Thyroid gland (tissue), 4 donors: ENCODE measurements around the gene CYP1A2. TPM values are rescaled to one million over a fixed set of nuclear protein-coding genes. Genes with fewer than 3 reads are reported as not detected.
A peak's percentile ranks its signal among the peaks of the same experiment; 100 is the strongest.

Experiments
- DNase-seq, 2 donors: peaks; one replicate each; pipeline ENCODE4 v3.0.0-alpha.2; 2019
- H3K27ac ChIP-seq, 3 donors: fragments of 200-600 bp; sonication (generic); 1 replicate in 2 of 3; 2 replicates in 1 of 3; pipeline ENCODE4 v1.5.1; 2016 to 2019; ENCODE audit warnings: mild to moderate bottlenecking in 1 of 3, moderate library complexity in 1 of 3
- H3K27me3 ChIP-seq: fragments of 200-600 bp; sonication (generic); one replicate; pipeline ENCODE4 v1.5.1; 2019
- H3K36me3 ChIP-seq, 2 donors: fragments of 200-600 bp; sonication (generic); one replicate each; pipeline ENCODE4 v1.5.1; 2016 to 2019
- H3K4me1 ChIP-seq, 2 donors: fragments of 200-600 bp; sonication (generic); one replicate each; pipeline ENCODE4 v1.5.1; 2017 to 2019
- H3K4me3 ChIP-seq, 3 donors: fragments of 200-600 bp; sonication (generic); replicated peaks in 1 of 3; 1 replicate in 2 of 3; 2 replicates in 1 of 3; pipeline ENCODE4 v1.5.1; 2016; ENCODE audit warnings: mild to moderate bottlenecking in 1 of 3
- H3K9me3 ChIP-seq: fragments of 200-600 bp; sonication (generic); one replicate; pipeline ENCODE4 v1.5.1; 2017
- CTCF ChIP-seq, 6 experiments: fragments of 200-600 bp in 3 of 6; fragments of 450-650 bp in 3 of 6; sonication (generic) in 3 of 6; IDR thresholded peaks; one replicate each; pipeline ENCODE4 v1.5.1; 2016 to 2019; ENCODE audit warnings: antibody characterized with exemption in 6 of 6, mild to moderate bottlenecking in 2 of 6, inconsistent platforms in 1 of 6, moderate library complexity in 1 of 6
- POLR2A ChIP-seq, 2 donors: fragments of 450-650 bp; IDR thresholded peaks; one replicate each; pipeline ENCODE4 v1.6.1; 2017; ENCODE audit warnings: antibody characterized with exemption in 2 of 2, mild to moderate bottlenecking in 2 of 2, moderate library complexity in 1 of 2
- WGBS, 2 donors: methylation state at CpG; one replicate each; pipeline ENCODE4 v1.1.5; 2017; 5-methylcytosine and 5-hydroxymethylcytosine counted together
- intact Hi-C: fragments of 100-400 bp; cut with DNase I; formaldehyde crosslinking; loops from one replicate; pipeline ENCODE4 v1.15.1; 2023
- total RNA-seq, 4 donors: library from RNA; depleted of rRNA; stranded (reverse); fragments of >200 nt; gene quantifications; one replicate each; pipeline ENCODE4 v1.2.3, GENCODE V29; 2016

Gene CYP1A2
- total RNA-seq, 4 donors from 2014 or later, result 1.3 to 9.9 (median 2.9) TPM

GRCh38 chr15:74798388-74799254, 50.0 kb downstream of the CYP1A2 start:
- WGBS, 2 donors, result 85 to 90% methylated on average over 21 to 23 of the region's 25 CpGs
- no peak overlapping the region for H3K4me3 ChIP-seq
- H3K27me3 ChIP-seq, result no peaks in the 10 kb centered on the region
- intact Hi-C loops, result no loop called here
- no peaks in the 10 kb centered on the region for H3K9me3 ChIP-seq
- no peak for DNase-seq
- H3K4me1 ChIP-seq, result no peaks in the 10 kb centered on the region
- H3K36me3 ChIP-seq, result peaks cover 13 to 19% of the 10 kb centered on the region in 2 donors
- TF ChIP-seq POLR2A (IDR thresholded peaks at IDR 0.05), result no peak
- no peak for TF ChIP-seq CTCF (IDR thresholded peaks at IDR 0.05)
- H3K27ac ChIP-seq, result no peak overlapping the region

DNA sequence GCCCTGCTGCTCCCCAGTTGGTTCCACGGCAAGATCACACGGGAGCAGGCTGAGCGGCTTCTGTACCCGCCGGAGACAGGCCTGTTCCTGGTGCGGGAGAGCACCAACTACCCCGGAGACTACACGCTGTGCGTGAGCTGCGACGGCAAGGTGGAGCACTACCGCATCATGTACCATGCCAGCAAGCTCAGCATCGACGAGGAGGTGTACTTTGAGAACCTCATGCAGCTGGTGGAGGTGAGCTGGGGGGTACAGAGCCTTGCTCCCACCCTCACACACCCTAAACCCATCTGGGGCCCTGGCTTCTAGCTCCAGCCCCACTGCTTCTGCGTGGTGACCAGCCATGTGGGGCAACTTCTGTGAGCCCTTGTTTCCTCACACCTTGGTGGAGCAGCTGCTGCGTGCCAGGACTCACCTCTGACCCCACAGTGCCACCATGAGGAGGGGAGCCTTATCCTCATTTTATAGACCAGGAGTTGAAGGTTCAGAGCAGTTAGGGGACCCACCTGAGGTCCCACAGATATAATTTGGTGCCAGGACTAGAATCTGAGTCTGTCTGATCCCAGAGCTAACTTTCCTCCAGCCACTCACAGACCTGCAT, 50.7 kb downstream of the CYP1A2 start:
- WGBS, 2 donors, result 86 to 91% methylated on average over 15 to 16 of the region's 16 CpGs
- peaks cover 13 to 19% of the 10 kb centered on the region in 2 donors for H3K36me3 ChIP-seq
- DNase-seq, result no peak
- no peaks in the 10 kb centered on the region for H3K27me3 ChIP-seq
- TF ChIP-seq POLR2A (IDR thresholded peaks at IDR 0.05) (no peak), CTCF (IDR thresholded peaks at IDR 0.05) (no peak)
- no peaks in the 10 kb centered on the region for H3K4me1 ChIP-seq
- no peak overlapping the region for H3K4me3 ChIP-seq
- intact Hi-C loops, result no loop called here
- H3K27ac ChIP-seq, result no peak overlapping the region
- no peaks in the 10 kb centered on the region for H3K9me3 ChIP-seq

DNA sequence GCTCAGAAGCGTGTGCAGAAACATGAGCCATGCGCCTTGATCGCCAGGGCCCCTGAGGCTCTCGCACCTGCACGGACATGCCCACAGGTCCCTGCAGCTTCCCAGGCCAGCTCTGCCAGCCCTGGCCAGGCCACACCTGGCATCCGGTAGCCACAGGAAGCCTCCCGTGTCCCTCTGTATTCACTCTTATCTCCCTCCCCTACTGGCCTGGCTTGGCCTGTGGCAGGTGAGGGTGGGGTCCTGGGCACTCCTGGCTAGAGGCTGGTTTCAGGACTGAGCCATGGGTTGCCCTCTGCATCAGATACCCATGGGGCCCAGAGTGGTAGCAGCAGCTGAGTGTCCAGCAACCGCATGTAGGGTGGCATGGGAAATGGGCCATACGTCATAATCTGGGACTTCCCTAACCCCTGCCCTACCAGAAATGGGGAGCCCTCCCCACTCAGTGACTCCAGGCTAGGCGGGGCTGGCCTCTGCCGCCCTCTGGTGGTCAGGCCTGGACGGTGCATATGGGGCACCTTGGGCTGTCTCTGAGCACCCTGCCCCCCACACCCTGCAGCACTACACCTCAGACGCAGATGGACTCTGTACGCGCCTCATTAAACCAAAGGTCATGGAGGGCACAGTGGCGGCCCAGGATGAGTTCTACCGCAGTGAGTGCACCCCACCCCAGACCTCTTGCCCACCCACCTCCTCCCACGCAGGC, 51.4 kb downstream of the CYP1A2 start:
- Histone ChIP-seq H3K9me3 (no peaks in the 10 kb centered on the region), H3K27ac (no peak overlapping the region), H3K4me3 (no peak overlapping the region), H3K4me1 (no peaks in the 10 kb centered on the region), H3K27me3 (no peaks in the 10 kb centered on the region), H3K36me3 (peaks cover 13 to 19% of the 10 kb centered on the region in 2 donors)
- DNase-seq, result peak; percentile 60 to 65
- WGBS, 2 donors, result 58% methylated on average over 14 to 18 of the region's 18 CpGs
- intact Hi-C loops, result no loop called here
- TF ChIP-seq POLR2A (IDR thresholded peaks at IDR 0.05) (no peak), CTCF (IDR thresholded peaks at IDR 0.05) (peak; percentile 85 to 95 (median 89))

DNA sequence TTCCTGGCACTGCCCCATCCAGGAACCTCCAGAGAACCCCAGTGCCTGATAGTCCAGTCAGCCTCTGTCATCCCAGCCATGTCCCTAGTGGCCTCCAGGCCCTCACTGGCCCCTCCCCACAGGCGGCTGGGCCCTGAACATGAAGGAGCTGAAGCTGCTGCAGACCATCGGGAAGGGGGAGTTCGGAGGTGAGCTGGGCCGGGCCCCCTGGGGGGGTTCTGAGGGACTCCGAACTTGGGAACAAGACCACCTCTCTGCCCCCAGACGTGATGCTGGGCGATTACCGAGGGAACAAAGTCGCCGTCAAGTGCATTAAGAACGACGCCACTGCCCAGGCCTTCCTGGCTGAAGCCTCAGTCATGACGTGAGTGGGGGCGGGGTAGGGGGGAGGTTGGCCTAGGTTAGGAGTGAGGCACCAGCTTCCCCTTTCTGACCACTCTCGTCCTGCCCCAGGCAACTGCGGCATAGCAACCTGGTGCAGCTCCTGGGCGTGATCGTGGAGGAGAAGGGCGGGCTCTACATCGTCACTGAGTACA, 52.0 kb downstream of the CYP1A2 start:
- 88 to 96% methylated on average over 11 to 19 of the region's 20 CpGs for WGBS, 2 donors
- no peak for DNase-seq
- no peaks in the 10 kb centered on the region for H3K9me3 ChIP-seq
- no peak for TF ChIP-seq CTCF (IDR thresholded peaks at IDR 0.05)
- TF ChIP-seq POLR2A (IDR thresholded peaks at IDR 0.05), result no peak
- intact Hi-C loops, result no loop called here
- H3K4me3 ChIP-seq, result no peak overlapping the region
- H3K4me1 ChIP-seq, result no peaks in the 10 kb centered on the region
- H3K27ac ChIP-seq, result no peak overlapping the region
- H3K36me3 ChIP-seq, result peaks cover 13 to 19% of the 10 kb centered on the region in 2 donors
- no peaks in the 10 kb centered on the region for H3K27me3 ChIP-seq
